Endodermal cell (in vitro differentiated cells): ENCODE results near the gene CAPNS2. TPM values are rescaled to one million over a fixed set of nuclear protein-coding genes. Genes with fewer than 3 reads are reported as not detected.

Experiments used
- DNase-seq: peaks from one replicate; pipeline ENCODE4 v3.0.0-alpha.2; 2017
- H3K27ac ChIP-seq: 2 replicates; pipeline ENCODE4 v1.5.1; 2013; ENCODE audit warnings: mild to moderate bottlenecking, low read depth, low read length, moderate library complexity
- H3K27me3 ChIP-seq: 2 replicates; pipeline ENCODE4 v1.6.1; 2013; ENCODE audit warnings: mild to moderate bottlenecking, low read length, moderate library complexity; ENCODE audit not compliant: insufficient read depth, control insufficient read depth, poor library complexity, severe bottlenecking
- H3K36me3 ChIP-seq: 2 replicates; pipeline ENCODE4 v1.7.0; 2013; ENCODE audit warnings: mild to moderate bottlenecking, low read length, moderate library complexity; ENCODE audit not compliant: control insufficient read depth, insufficient read depth
- H3K4me1 ChIP-seq: one replicate; pipeline ENCODE4 v1.7.0; 2013; ENCODE audit warnings: low read length; ENCODE audit not compliant: control insufficient read depth, insufficient read depth
- H3K4me3 ChIP-seq: 2 replicates; pipeline ENCODE4 v1.5.1; 2013; ENCODE audit warnings: mild to moderate bottlenecking, low read length, moderate library complexity
- H3K9ac ChIP-seq: 2 replicates; pipeline ENCODE4 v1.6.1; 2013; ENCODE audit warnings: mild to moderate bottlenecking, low read length, moderate library complexity; ENCODE audit not compliant: poor library complexity, severe bottlenecking; ENCODE audit errors: extremely low read depth
- H3K9me3 ChIP-seq: 2 replicates; pipeline ENCODE4 v1.6.1; 2013; ENCODE audit warnings: mild to moderate bottlenecking, low read length, moderate library complexity; ENCODE audit not compliant: control insufficient read depth
- H3K27ac Mint-ChIP-seq: 2 replicates; pipeline ENCODE4 v1.8.0; 2020; ENCODE audit warnings: mixed read lengths
- H3K27me3 Mint-ChIP-seq: 2 replicates; pipeline ENCODE4 v1.8.0; 2021; ENCODE audit warnings: mild to moderate bottlenecking, mixed read lengths; ENCODE audit not compliant: insufficient read depth
- H3K36me3 Mint-ChIP-seq: 2 replicates; pipeline ENCODE4 v1.8.0; 2020; ENCODE audit warnings: low read depth, mixed read lengths
- H3K4me1 Mint-ChIP-seq: 2 replicates; pipeline ENCODE4 v1.8.0; 2020; ENCODE audit warnings: mixed read lengths
- H3K4me3 Mint-ChIP-seq: 2 replicates; pipeline ENCODE4 v1.8.0; 2020; ENCODE audit warnings: mild to moderate bottlenecking, moderate library complexity, mixed read lengths
- H3K9me3 Mint-ChIP-seq: 2 replicates; pipeline ENCODE4 v1.8.0; 2020; ENCODE audit warnings: mild to moderate bottlenecking, mixed read lengths
- WGBS, 2 experiments: methylation state at CpG; one replicate each; pipeline versions ENCODE4 v1.1.5 to v1.1.7; 2013; ENCODE audit warnings: missing lambda C conversion rate in 2 of 2, mixed read lengths in 1 of 2; ENCODE audit not compliant: insufficient coverage in 1 of 2, insufficient read length in 1 of 2; 5-methylcytosine and 5-hydroxymethylcytosine counted together
- total RNA-seq, 2 donors: library from RNA; stranded (reverse); fragmentation: NEBNext Ultra II Directional in 1 of 2; extraction: Animal tissue kit (Norgen Biotek cat#: 25700) in 1 of 2; gene quantifications; 2 replicates in 1 of 2; 3 replicates in 1 of 2; pipeline ENCODE4 v1.2.1, GENCODE V29; 2021
- TF ChIP-seq, protein P1 (sequence below): fragments of 200-600 bp; sonication (generic); conservative IDR thresholded peaks from 2 replicates; pipeline ENCODE4 v1.5.0; 2021; ENCODE audit warnings: antibody characterized with exemption, mild to moderate bottlenecking

The CAPNS2 gene
- total RNA-seq, 2 donors from 2014 or later: 0.26 to 0.35 TPM

GRCh38 chr16:55569025-55569424 is 2.5 kb downstream of the CAPNS2 start:
- Mint-ChIP-seq H3K27ac (no peak overlapping the region), H3K36me3 (no peaks in the 10 kb centered on the region), H3K4me3 (no peak overlapping the region), H3K4me1 (peaks cover 5% of the 10 kb centered on the region), H3K27me3 (no peaks in the 10 kb centered on the region), H3K9me3 (no peaks in the 10 kb centered on the region)
- 92% methylated on average over 1 of the region's 1 CpG; no CpG with 5 or more reads in 1 of the 2 experiments for WGBS, 2 experiments
- H3K27ac ChIP-seq: no peak overlapping the region
- H3K4me3 ChIP-seq: no peak overlapping the region
- no peaks in the 10 kb centered on the region for H3K9me3 ChIP-seq
- H3K9ac ChIP-seq: no peak overlapping the region
- TF ChIP-seq, protein P1, sequence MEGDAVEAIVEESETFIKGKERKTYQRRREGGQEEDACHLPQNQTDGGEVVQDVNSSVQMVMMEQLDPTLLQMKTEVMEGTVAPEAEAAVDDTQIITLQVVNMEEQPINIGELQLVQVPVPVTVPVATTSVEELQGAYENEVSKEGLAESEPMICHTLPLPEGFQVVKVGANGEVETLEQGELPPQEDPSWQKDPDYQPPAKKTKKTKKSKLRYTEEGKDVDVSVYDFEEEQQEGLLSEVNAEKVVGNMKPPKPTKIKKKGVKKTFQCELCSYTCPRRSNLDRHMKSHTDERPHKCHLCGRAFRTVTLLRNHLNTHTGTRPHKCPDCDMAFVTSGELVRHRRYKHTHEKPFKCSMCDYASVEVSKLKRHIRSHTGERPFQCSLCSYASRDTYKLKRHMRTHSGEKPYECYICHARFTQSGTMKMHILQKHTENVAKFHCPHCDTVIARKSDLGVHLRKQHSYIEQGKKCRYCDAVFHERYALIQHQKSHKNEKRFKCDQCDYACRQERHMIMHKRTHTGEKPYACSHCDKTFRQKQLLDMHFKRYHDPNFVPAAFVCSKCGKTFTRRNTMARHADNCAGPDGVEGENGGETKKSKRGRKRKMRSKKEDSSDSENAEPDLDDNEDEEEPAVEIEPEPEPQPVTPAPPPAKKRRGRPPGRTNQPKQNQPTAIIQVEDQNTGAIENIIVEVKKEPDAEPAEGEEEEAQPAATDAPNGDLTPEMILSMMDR: no peak
- H3K36me3 ChIP-seq: no peaks in the 10 kb centered on the region
- H3K4me1 ChIP-seq: no peaks in the 10 kb centered on the region
- no peaks in the 10 kb centered on the region for H3K27me3 ChIP-seq
- DNase-seq: no peak

- H3K4me3 Mint-ChIP-seq: no peak overlapping the region
- TF ChIP-seq, protein P1: no peak
- WGBS, 2 experiments: 82 to 100% methylated on average over 1 to 5 of the region's 5 CpGs
- DNase-seq: no peak
- no peak overlapping the region for H3K4me3 ChIP-seq
- H3K9ac ChIP-seq: no peak overlapping the region
- H3K27ac Mint-ChIP-seq: no peak overlapping the region
- no peaks in the 10 kb centered on the region for H3K27me3 ChIP-seq
- no peaks in the 10 kb centered on the region for H3K36me3 Mint-ChIP-seq
- H3K9me3 ChIP-seq: no peaks in the 10 kb centered on the region
- H3K36me3 ChIP-seq: no peaks in the 10 kb centered on the region
- peaks cover 5% of the 10 kb centered on the region for H3K4me1 Mint-ChIP-seq
- no peaks in the 10 kb centered on the region for H3K9me3 Mint-ChIP-seq
- no peaks in the 10 kb centered on the region for H3K27me3 Mint-ChIP-seq
- H3K27ac ChIP-seq: no peak overlapping the region
- H3K4me1 ChIP-seq: no peaks in the 10 kb centered on the region
Observed at GRCh38 chr16:55570159-55570558, 3.7 kb downstream of the CAPNS2 start.

DNA sequence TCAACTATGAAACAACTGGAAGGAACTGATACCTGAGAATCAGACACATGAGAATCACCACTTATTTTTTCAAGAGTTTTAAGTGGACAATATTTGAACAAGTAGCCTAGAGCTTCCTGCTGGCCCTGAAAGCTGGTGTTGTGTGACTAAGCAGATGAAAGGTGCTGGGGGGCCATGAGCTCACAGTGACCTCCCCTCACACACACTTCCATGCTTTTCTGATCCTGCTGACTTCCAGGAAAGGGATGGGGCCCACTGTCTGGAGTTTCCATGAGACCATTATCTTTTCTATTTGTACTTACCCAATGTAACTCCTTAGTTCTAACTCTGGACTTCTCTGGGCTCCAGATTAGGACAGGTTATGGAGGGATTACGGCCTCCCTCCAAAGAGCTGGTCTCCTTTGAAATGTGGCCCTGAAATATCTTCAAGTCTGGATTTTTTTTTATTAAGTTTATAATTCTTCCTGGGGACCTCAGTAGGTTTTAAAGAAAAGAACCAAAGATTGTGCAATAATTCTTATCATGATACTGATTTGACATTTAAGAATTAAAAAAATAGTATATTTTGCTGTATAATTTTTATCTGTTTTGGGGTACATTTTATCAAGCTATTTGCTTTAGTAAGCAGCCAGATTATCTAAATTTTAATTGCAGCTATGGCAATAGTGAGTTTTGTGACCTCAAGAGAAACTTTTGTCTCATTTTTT is 4.9 kb downstream of the CAPNS2 start:
- H3K4me1 ChIP-seq: no peaks in the 10 kb centered on the region
- DNase-seq: no peak
- Mint-ChIP-seq H3K27me3 (no peaks in the 10 kb centered on the region), H3K4me3 (no peak overlapping the region), H3K36me3 (no peaks in the 10 kb centered on the region), H3K9me3 (no peaks in the 10 kb centered on the region), H3K4me1 (peaks cover 5% of the 10 kb centered on the region), H3K27ac (no peak overlapping the region)
- no peaks in the 10 kb centered on the region for H3K9me3 ChIP-seq
- no peaks in the 10 kb centered on the region for H3K36me3 ChIP-seq
- no peak overlapping the region for H3K27ac ChIP-seq
- H3K4me3 ChIP-seq: no peak overlapping the region
- H3K27me3 ChIP-seq: no peaks in the 10 kb centered on the region
- WGBS, 2 experiments: 33% methylated on average over 1 of the region's 1 CpG; no CpG with 5 or more reads in 1 of the 2 experiments
- no peak overlapping the region for H3K9ac ChIP-seq
- TF ChIP-seq, protein P1: no peak
